Pulmonary artery endothelial cell (primary cell): Measurements from ENCODE around the gene HS3ST4. TPM values are rescaled to one million over a fixed set of nuclear protein-coding genes. Genes with fewer than 3 reads are reported as not detected.
"Not testable (repeated sequence)": the region's sequence is repeated elsewhere in the genome, so short reads cannot be mapped to it uniquely, and the experiment has no call there.

Experiments used
- DNase-seq: peaks from one replicate; pipeline ENCODE4 v3.0.0-alpha.2; 2011; ENCODE audit warnings: low read depth, low spot score
- total RNA-seq: library from RNA; depleted of rRNA; stranded (reverse); fragments of >200 nt; gene quantifications from 2 replicates; pipeline ENCODE4 v1.2.3, GENCODE V29; 2014

The HS3ST4 gene
- total RNA-seq, 1 donor from 2014 or later = not detected

DNA sequence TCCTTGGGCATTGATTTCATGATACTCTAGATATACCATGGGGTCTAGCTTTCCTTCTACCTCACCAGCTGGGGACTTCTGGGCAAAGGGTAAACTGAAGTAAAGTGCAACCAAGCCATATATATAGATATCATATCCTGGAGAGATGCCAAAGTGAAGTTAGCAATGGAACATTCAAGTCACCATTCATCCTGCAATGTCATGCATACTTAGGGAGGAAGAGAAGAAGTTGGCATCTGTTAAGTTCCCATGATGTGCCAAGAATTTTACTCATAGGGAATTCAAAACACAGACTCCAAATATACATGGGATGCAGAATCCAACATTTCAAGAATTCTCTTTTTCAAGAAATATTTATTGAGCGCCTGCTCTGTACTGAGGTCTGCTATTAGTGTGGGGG is 399.8 kb downstream of the HS3ST4 start:
- DNase-seq = no peak

DNA sequence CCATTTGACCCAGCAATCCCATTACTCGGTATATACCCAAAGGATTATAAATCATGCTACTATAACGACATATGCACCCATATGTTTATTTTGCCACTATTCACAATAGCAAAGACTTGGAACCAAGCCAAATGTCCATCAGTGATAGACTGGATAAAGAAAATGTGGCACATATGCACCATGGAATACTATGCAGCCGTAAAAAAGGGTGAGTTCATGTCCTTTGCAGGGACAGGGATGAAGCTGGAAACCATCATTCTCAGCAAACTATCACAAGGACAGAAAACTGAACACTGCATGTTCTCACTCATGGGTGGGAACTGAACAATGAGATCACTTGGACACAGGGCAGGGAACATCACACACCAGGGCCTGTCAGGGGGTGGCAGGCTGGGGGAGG is 406.4 kb downstream of the HS3ST4 start:
- not testable (repeated sequence) for DNase-seq

DNA sequence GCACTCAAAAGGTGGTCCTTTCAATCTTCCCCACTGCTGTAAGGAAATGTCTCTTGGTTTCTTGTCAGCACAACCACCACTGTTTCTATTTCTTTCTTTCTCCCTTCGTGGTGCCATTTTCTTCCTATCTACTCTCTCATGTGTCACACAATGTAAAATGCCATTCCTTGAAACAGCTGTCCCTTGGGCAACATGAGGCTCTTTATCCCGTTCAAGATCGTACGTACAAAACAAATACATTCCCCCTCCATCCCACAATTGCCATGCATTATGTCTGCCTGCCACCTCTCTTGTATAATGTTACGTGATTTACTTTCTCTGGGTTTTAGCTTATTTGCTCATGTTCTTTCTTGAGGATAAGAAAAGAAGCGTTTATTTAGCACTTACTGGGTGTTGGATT is 410.6 kb downstream of the HS3ST4 start:
- no peak for DNase-seq

- no peak for DNase-seq
These were observed 417.2 kb downstream of the HS3ST4 start for GRCh38 chr16:26108836-26109505.

DNA sequence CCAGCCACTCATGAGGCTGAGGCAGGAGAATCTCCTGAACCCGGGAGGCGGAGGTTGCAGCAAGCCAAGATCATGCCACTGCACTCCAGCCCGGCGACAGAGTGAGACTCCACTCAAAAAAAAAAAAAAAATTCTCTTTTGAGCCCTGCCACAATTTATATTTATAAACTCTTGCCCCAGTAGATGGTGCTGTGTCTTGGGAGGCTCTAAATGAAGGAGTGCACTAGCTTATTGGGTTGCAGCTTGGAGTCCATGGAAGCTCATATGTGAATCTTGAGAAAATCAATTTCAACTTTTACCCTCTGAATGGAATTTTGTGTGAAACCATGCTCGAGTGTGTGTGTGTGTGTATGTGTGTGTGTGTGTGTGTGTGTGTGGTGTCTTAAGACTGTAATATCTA is 420.1 kb downstream of the HS3ST4 start:
- DNase-seq = no peak

DNA sequence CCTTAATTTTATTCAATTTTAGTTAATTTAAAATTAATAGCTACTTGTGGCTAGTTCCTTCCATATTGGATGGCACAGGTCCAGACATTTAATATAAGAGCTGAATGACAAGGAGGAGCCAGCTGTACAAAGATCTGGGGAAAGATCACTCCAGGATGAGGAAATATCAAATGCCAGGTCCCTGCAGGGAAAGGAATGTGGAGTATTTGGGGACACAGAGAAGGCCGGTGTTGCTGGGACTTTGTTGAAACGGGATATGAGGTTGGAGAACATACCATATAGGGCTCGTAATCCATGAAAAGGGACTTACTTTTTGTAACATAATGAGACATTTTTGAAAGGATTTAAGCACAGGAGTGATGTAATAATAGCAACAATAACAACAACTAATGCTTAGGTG is 426.8 kb downstream of the HS3ST4 start:
- no peak for DNase-seq

- no peak for DNase-seq
These were observed 429.0 kb downstream of the HS3ST4 start for GRCh38 chr16:26120729-26121128.

DNA sequence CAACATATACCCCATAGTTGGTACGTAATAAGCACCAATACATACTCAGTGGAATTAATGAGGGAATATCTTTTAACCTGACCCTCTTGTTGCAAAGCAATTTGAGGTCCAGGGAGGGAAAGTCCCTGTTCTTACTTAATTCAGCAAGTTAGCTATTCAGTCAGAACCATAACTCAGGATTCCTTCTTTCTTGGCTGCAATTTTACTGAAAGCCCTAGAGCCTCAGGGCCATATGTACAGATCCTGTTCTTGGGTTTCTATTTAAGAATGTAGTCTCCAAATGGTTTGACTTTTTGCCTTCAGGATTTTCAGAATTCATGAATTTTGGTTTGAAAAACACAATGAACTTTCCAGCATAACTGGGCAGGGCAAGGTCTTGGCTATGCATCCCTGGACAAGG is 436.5 kb downstream of the HS3ST4 start:
- no peak for DNase-seq

- no peak for DNase-seq
These were observed 438.2 kb downstream of the HS3ST4 start for GRCh38 chr16:26129997-26130396.

DNA sequence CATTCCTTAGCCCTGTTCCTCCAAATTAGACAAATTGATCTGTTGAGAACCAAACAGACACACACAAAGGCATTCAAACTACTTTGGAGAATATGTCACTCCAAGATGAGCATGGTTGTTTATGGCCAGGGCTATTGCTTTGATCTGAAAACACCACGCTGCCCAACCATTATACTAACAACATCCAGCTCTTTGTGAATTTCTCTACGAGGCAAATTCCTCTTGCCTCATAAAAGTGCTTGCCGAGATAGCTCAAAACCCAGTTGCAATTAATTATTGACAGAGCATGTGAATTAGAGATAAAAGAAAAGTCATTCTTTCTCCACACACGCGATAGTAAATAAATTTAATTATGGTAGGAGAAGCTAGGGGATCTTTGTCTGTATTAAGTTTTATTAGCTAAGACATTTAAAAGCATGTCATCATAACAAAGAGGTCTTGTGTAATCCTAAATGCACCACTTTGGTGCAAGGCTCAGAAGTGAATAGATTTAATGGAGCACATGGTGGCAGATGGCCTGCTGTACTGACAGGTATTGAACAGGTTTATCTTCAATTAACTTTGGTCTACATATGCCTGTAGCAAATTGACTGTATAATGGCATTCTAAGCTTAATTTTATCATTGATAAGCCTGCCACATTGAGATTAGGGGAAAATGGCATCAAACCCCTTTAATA is 441.8 kb downstream of the HS3ST4 start:
- no peak for DNase-seq

- DNase-seq = no peak
These were observed 442.8 kb downstream of the HS3ST4 start for GRCh38 chr16:26134588-26134987.

DNA sequence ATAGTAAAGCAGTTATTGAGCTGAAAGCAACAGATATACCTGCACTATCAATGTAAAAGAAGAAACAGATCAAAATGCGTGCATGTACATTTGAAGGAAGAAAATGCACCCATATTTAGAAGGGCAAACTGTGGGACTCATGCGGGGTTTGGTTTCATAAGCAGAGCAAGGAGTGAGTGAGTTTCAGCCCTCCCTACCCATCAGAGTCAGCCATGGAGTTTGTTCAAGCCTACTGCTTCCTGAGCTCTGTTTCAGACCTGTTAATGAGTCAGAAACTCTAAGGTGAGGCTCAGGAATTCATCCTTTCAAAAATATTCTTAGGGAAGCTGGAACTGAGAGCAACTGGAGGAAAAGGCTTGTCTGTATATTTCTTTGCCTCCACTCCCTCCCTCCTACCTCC is 446.2 kb downstream of the HS3ST4 start:
- no peak for DNase-seq

GRCh38 chr16:26139091-26139490 is 447.3 kb downstream of the HS3ST4 start:
- DNase-seq = no peak

DNA sequence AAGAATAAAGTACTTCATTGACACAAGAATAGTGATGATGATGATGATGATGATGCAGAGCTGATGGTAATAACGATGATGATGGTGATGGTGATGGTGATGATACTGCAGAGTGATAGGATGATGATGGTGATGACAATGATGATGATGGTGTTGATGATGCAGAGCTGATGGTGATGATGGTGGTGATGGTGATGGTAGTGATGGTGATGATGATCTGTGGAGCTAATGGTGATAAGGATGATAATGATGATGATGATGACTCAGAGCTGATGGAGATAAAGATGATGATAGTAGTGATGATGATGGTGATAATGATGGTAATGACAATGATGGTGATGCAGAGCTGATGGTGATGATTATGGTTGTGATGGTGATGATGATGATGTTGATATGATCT is 448.1 kb downstream of the HS3ST4 start:
- DNase-seq = no peak

DNA sequence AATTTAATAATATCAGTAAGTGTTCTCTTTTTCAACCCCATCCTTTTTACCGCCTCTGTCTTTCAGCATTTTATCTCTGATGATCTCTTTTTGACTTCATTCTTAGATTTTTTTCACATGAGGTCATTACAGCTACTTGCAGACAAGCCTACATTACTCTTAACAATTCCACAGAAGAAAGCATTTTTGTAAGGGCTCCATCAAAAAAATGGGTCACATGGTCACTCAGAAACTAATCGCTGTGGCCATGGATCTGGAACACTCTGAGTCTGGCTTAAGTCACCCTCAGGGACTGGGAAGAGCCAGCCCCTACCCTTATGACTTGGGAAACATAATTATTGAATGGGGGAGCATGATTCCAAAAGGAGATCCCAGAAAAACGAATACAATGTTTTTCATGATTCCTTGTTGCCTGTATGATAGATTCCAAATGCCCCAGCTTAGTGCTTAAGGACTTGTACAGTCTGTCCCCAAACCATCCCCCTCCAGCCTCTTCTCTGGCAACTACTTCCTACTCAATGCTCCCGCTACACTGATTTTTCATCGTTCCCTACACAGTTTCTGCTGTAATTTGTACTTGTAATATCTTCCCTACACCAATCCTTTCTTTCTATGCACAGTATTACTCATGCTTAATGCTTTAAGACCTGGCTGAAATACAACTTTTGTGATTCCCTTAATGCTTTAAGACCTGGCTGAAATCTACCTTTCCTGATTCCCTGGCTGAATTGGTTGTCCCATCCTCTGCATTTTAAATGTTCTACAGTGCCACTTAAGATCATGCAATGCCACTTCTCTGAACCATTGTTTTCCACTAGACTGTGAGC is 457.8 kb downstream of the HS3ST4 start:
- no peak for DNase-seq

GRCh38 chr16:26155221-26155620 is 463.5 kb downstream of the HS3ST4 start:
- no peak for DNase-seq

- DNase-seq = no peak
These were observed 465.6 kb downstream of the HS3ST4 start for GRCh38 chr16:26157319-26157718.

GRCh38 chr16:26158142-26158759 is 466.5 kb downstream of the HS3ST4 start:
- no peak for DNase-seq

DNA sequence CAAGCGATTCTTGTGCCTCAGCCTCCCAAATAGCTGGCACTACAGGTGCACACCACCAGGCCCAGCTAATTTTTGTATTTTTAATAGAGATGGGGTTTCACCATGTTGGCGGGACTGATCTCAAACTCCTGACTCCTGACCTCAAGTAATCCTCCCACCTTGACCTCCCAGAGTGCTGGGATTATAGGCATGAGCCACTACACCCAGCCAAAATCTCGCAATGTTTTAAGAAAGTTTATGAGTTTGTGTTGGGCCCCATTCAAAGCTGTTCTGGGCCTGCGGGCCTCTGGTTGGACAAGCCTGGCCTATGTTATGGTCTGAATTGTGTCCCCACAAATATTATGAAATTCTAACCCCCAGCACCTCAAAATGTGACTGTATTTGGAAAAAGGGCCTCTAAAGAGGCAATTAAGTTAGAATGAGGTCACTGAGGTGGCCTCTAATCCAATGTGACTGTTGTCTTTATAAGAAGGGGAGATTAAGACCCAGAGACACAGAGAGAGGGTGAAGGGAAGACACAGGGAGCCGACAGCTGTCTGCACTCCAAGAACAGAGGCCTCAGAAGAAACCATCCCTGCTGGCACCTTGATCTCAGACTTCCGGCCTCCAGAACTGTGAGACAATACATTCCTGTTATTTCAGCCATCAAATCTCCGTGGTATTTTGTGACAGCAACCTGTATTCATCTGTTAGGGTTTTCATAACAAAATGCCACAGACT is 469.9 kb downstream of the HS3ST4 start:
- DNase-seq = no peak

GRCh38 chr16:26169473-26169872 is 477.7 kb downstream of the HS3ST4 start:
- DNase-seq = no peak

GRCh38 chr16:26175944-26176343 is 484.2 kb downstream of the HS3ST4 start:
- DNase-seq = no peak
